HCT116 (cell line): ENCODE data around the gene LINGO3. TPM values are rescaled to one million over a fixed set of nuclear protein-coding genes. Genes with fewer than 3 reads are reported as not detected.

ENCODE experiments used
- ATAC-seq: fragments of 200-7000 bp; cut with Tn5 transposase; 2 replicates; pipeline ENCODE4 v1.9.1; 2020; ENCODE audit warnings: mild to moderate bottlenecking, moderate library complexity
- BruUV-seq: library from RNA; stranded (reverse); fragments of 400-500 nt; replicated peaks from 2 replicates; lab custom pipeline; 2021; lab: Mats Ljungman, UMichigan
- CTCF ChIA-PET: fragments of 300-600 bp; sonication (Branson Sonifier 250); formaldehyde crosslinking; loops from one replicate; lab custom pipeline; 2021; ENCODE audit warnings: antibody characterized with exemption; lab: Charles Lee
- POLR2A ChIA-PET: fragments of 300-600, 350-600 bp; sonication (Branson Sonifier 250); formaldehyde crosslinking; loops from one replicate; lab custom pipeline; 2021; ENCODE audit warnings: antibody characterized with exemption; lab: Charles Lee
- RAD21 ChIA-PET, 2 experiments: fragments of 300-600 bp; sonication (Branson Sonifier 250); formaldehyde crosslinking; loops; one replicate each; lab custom pipeline; 2023; ENCODE audit warnings: low total read pairs in 2 of 2; ENCODE audit not compliant: uncharacterized antibody in 2 of 2, unreplicated experiment in 2 of 2, low non-redundant PET in 1 of 2; lab: Charles Lee
- DNase-seq: peaks from one replicate; pipeline ENCODE4 v3.0.0-alpha.2; 2010; ENCODE audit warnings: low read depth, low spot score
- H2AFZ ChIP-seq: fragments of 200-600 bp; shearing (Covaris generic), sonication (generic); 2 replicates; pipeline ENCODE4 v1.6.1; 2017; ENCODE audit warnings: low read depth, mixed run types, mixed read lengths, antibody characterized with exemption, low read length; ENCODE audit not compliant: poor library complexity, severe bottlenecking
- H3K27ac ChIP-seq: 2 replicates; pipeline ENCODE4 v1.5.1; 2012; ENCODE audit warnings: low read depth, low read length
- H3K27me3 ChIP-seq: fragments of 200-600 bp; sonication (generic); 2 replicates; pipeline ENCODE4 v1.6.1; 2016; ENCODE audit warnings: mixed run types, low read length, mixed read lengths; ENCODE audit not compliant: insufficient read depth
- H3K36me3 ChIP-seq, 2 experiments: fragments of 200-500 bp in 1 of 2; fragments of 200-600 bp in 1 of 2; sonication (Bioruptor generic) in 1 of 2; sonication (generic) in 1 of 2; 2 replicates each; pipeline versions ENCODE4 v1.5.1 to v1.6.1; 2014 to 2016; ENCODE audit warnings: low read length in 2 of 2, inconsistent platforms in 1 of 2, mixed read lengths in 1 of 2, mixed run types in 1 of 2; ENCODE audit not compliant: insufficient read depth in 2 of 2, control insufficient read depth in 1 of 2
- H3K4me1 ChIP-seq, 2 experiments: fragments of 200-600 bp in 1 of 2; sonication (generic) in 1 of 2; 2 replicates each; pipeline versions ENCODE4 v1.5.1 to v1.6.1; 2012 to 2017; ENCODE audit warnings: low read length in 2 of 2, inconsistent platforms in 1 of 2, mild to moderate bottlenecking in 1 of 2, mixed read lengths in 1 of 2, mixed run types in 1 of 2, moderate library complexity in 1 of 2; ENCODE audit not compliant: insufficient read depth in 2 of 2, control insufficient read depth in 1 of 2
- H3K4me2 ChIP-seq: fragments of 200-600 bp; sonication (generic); 2 replicates; pipeline ENCODE4 v1.6.1; 2017; ENCODE audit warnings: mixed run types, low read length, mixed read lengths
- H3K4me3 ChIP-seq, 2 experiments: fragments of 200-600 bp in 1 of 2; sonication (generic) in 1 of 2; replicated peaks in 1 of 2; 2 replicates each; pipeline ENCODE4 v1.5.1; 2011 to 2016; ENCODE audit warnings: low read length in 2 of 2, control low read depth in 1 of 2, low read depth in 1 of 2, mild to moderate bottlenecking in 1 of 2, mixed read lengths in 1 of 2, mixed run types in 1 of 2
- H3K79me2 ChIP-seq: fragments of 200-600 bp; sonication (generic); 2 replicates; pipeline ENCODE4 v1.6.1; 2017; ENCODE audit warnings: mild to moderate bottlenecking, mixed run types, low read length, moderate library complexity, mixed read lengths; ENCODE audit not compliant: insufficient read depth
- H3K9ac ChIP-seq: fragments of 200-600 bp; sonication (generic); 2 replicates; pipeline ENCODE4 v1.6.1; 2016; ENCODE audit warnings: low read length, mixed read lengths
- H3K9me2 ChIP-seq: fragments of 200-600 bp; sonication (generic), shearing (Covaris generic); 2 replicates; pipeline ENCODE4 v1.6.1; 2017; ENCODE audit warnings: mixed run types, mild to moderate bottlenecking, moderate library complexity; ENCODE audit not compliant: insufficient read depth
- H3K9me3 ChIP-seq, 2 experiments: fragments of 200-500 bp in 1 of 2; fragments of 200-600 bp in 1 of 2; sonication (Bioruptor generic) in 1 of 2; sonication (generic) in 1 of 2; 2 replicates each; pipeline ENCODE4 v1.6.1; 2014 to 2017; ENCODE audit warnings: low read length in 2 of 2, mixed read lengths in 2 of 2, inconsistent platforms in 1 of 2, low read depth in 1 of 2, mild to moderate bottlenecking in 1 of 2, mixed run types in 1 of 2, moderate library complexity in 1 of 2; ENCODE audit not compliant: control insufficient read depth in 1 of 2, insufficient read depth in 1 of 2
- H4K20me1 ChIP-seq: fragments of 200-600 bp; sonication (generic), shearing (Covaris generic); 2 replicates; pipeline ENCODE4 v1.6.1; 2017; ENCODE audit warnings: mixed run types, mild to moderate bottlenecking, moderate library complexity; ENCODE audit not compliant: insufficient read depth
- CBX3 ChIP-seq: IDR thresholded peaks from 2 replicates; pipeline ENCODE4 v1.6.1; 2012; ENCODE audit warnings: low read depth
- CTCF ChIP-seq, 3 experiments: fragments of 200-600 bp in 1 of 3; sonication (generic) in 1 of 3; IDR thresholded peaks in 2 of 3; conservative IDR thresholded peaks in 1 of 3; 2 replicates each; pipeline ENCODE4 v1.5.1; 2012 to 2017; ENCODE audit warnings: low read depth in 2 of 3, low read length in 2 of 3, antibody characterized with exemption in 1 of 3, borderline replicate concordance in 1 of 3, control low read depth in 1 of 3, mild to moderate bottlenecking in 1 of 3, mixed read lengths in 1 of 3, mixed run types in 1 of 3, moderate library complexity in 1 of 3; ENCODE audit not compliant: insufficient read depth in 1 of 3
- EZH2phosphoT487 ChIP-seq: fragments of 200-600 bp; IDR thresholded peaks from 2 replicates; pipeline ENCODE4 v1.6.1; 2018; ENCODE audit warnings: antibody characterized with exemption, borderline replicate concordance
- POLR2AphosphoS5 ChIP-seq: IDR thresholded peaks from 2 replicates; pipeline ENCODE4 v1.6.1; 2011; ENCODE audit warnings: mild to moderate bottlenecking, low read depth, low read length, moderate library complexity
- RAD21 ChIP-seq: IDR thresholded peaks from 2 replicates; pipeline ENCODE4 v1.6.1; 2012; ENCODE audit warnings: low read depth, mild to moderate bottlenecking
- SRF ChIP-seq: IDR thresholded peaks from 2 replicates; pipeline ENCODE4 v1.6.1; 2012; ENCODE audit warnings: low read depth
- YY1 ChIP-seq: IDR thresholded peaks from 2 replicates; pipeline ENCODE4 v1.6.1; 2011; ENCODE audit warnings: low read length, low read depth, moderate library complexity, mild to moderate bottlenecking; ENCODE audit not compliant: insufficient replicate concordance; ENCODE audit errors: extremely low read depth
- ZFX ChIP-seq: fragments of 450-650 bp; IDR thresholded peaks from 2 replicates; pipeline ENCODE4 v1.6.1; 2017
- intact Hi-C: fragments of 100-400 bp; cut with micrococcal nuclease; formaldehyde crosslinking; loops from 2 replicates; pipeline ENCODE4 v1.10.0; 2022
- total RNA-seq: library from RNA; stranded (reverse); gene quantifications from one replicate; pipeline ENCODE4 v1.2.1, GENCODE V29; 2021; ENCODE audit not compliant: unreplicated experiment
- TF ChIP-seq, protein P1 (sequence below): IDR thresholded peaks from 2 replicates; pipeline ENCODE4 v1.6.1; 2012
- TF ChIP-seq, protein P2 (sequence below): IDR thresholded peaks from 2 replicates; pipeline ENCODE4 v1.6.1; 2011; ENCODE audit warnings: mild to moderate bottlenecking, low read length, moderate library complexity; ENCODE audit not compliant: insufficient replicate concordance; ENCODE audit errors: extremely low read depth

The LINGO3 gene
- total RNA-seq, 1 experiment from 2014 or later = not detected

DNA sequence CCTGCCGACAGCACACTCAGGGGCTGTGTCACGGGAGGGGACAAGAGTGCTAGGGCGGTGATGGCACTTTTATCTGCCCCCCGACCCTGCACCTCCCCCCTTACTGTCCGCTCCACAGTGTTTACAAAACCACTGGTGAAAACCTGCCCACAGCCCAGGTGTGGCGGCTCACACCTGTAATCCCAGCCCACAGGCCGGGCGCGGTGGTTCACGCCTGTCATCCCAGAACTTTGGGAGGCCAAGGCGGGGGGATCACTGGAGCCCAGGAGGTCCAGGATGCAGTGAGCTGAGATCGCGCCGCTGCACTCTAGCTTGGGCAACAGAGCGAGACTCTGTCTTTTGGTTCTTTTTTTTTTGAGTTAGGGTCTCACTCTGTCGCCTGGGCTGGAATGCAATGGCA lies 11.8 kb downstream of the LINGO3 start:
- Histone ChIP-seq H4K20me1 (no peaks in the 10 kb centered on the region), H3K79me2 (no peaks in the 10 kb centered on the region), H3K27me3 (no peaks in the 10 kb centered on the region), H3K9ac (no peak overlapping the region), H3K36me3 (no peaks in the 10 kb centered on the region), H3K9me2 (no peaks in the 10 kb centered on the region), H3K27ac (no peak overlapping the region), H3K9me3 (no peaks in the 10 kb centered on the region), H3K4me3 (no peak overlapping the region), H3K4me1 (no peaks in the 10 kb centered on the region), H3K4me2 (no peak overlapping the region)
- ChIA-PET RAD21 (no interaction called here), CTCF (no interaction called here), POLR2A (no interaction called here)
- no TSS peak for BruUV-seq
- ATAC-seq = no peak
- DNase-seq = no peak
- TF ChIP-seq EZH2phosphoT487 (no peak), CBX3 (no peak)
- TF ChIP-seq, protein P1, sequence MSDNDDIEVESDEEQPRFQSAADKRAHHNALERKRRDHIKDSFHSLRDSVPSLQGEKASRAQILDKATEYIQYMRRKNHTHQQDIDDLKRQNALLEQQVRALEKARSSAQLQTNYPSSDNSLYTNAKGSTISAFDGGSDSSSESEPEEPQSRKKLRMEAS = no peak
- TF ChIP-seq, all 23 proteins: peak for 0
- intact Hi-C loops = no loop called here
- no peak overlapping the region for H2AFZ ChIP-seq

DNA sequence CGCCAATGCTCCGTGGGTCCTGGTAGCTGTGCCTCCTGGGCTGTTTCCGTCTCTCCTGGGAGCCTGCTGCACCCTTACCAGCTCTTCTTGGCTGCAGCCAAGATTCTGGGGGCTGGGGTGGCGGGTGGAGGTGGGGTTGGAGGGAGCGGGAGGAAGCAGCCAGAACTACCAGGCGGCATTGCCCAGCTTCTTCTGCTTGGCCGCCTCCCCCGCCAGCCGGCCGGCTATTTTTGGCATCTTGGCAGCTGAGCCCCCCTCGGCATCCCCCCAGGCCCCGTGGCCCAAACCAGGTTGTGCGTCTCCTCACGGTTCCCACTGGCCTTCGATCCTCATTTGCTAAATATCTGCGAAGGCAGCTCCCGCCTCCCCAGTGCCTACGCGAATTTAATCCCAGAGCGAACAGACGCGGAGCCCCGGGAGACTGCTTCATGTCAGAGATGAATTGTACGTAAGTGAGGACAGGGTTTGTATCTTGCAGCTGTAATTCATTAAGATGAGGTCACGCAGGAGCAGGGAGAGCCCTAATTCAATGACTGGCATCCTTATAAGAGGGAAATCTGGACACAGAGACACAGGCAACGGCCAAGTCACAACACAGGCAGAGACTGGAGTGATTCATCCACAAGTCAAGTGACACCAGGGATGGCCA lies 13.1 kb downstream of the LINGO3 start:
- Histone ChIP-seq H3K27me3 (no peaks in the 10 kb centered on the region), H3K9ac (no peak overlapping the region), H4K20me1 (no peaks in the 10 kb centered on the region), H3K4me2 (no peak overlapping the region), H3K27ac (no peak overlapping the region), H3K4me1 (no peaks in the 10 kb centered on the region), H3K9me2 (no peaks in the 10 kb centered on the region), H3K36me3 (no peaks in the 10 kb centered on the region), H2AFZ (no peak overlapping the region), H3K9me3 (no peaks in the 10 kb centered on the region), H3K79me2 (no peaks in the 10 kb centered on the region), H3K4me3 (no peak overlapping the region)
- ChIA-PET CTCF (no interaction called here), POLR2A (interaction anchor here (0.6 kb wide), 1 partner anchor 97 kb away, joined by 3 read pairs; no protein-coding TSS in a partner anchor), RAD21 (interaction anchor here in 1 of 2 experiments (0.6 kb wide), 1 partner anchor 10 kb away, joined by 3 read pairs; no protein-coding TSS in a partner anchor)
- BruUV-seq = no TSS peak
- TF ChIP-seq POLR2AphosphoS5 (no peak), ZFX (no peak), CTCF (IDR thresholded peaks at IDR 0.05 in 2 of 3, conservative IDR thresholded peaks at IDR 0.05 in 1 of 3; ENCODE audit: borderline replicate concordance in 1 of 3, insufficient read depth in 1 of 3, low read depth in 2 of 3, low read length in 2 of 3) (no peak), RAD21 (no peak), YY1 (no peak), SRF (no peak), CBX3 (no peak)
- TF ChIP-seq, protein P2, sequence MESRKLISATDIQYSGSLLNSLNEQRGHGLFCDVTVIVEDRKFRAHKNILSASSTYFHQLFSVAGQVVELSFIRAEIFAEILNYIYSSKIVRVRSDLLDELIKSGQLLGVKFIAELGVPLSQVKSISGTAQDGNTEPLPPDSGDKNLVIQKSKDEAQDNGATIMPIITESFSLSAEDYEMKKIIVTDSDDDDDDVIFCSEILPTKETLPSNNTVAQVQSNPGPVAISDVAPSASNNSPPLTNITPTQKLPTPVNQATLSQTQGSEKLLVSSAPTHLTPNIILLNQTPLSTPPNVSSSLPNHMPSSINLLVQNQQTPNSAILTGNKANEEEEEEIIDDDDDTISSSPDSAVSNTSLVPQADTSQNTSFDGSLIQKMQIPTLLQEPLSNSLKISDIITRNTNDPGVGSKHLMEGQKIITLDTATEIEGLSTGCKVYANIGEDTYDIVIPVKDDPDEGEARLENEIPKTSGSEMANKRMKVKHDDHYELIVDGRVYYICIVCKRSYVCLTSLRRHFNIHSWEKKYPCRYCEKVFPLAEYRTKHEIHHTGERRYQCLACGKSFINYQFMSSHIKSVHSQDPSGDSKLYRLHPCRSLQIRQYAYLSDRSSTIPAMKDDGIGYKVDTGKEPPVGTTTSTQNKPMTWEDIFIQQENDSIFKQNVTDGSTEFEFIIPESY = no peak
- DNase-seq = no peak
- intact Hi-C loops = no loop called here
- ATAC-seq = no peak
